ENCODE data around the gene BRAT1.

The BRAT1 gene

GRCh38 chr7:2520761-2521290, 34.5 kb downstream of the BRAT1 start:
- no peak for TF ChIP-seq CTCF (IDR thresholded peaks at IDR 0.05; ENCODE audit: low read depth, low read length)
- no peak for DNase-seq (ENCODE audit: extremely low read depth, low read depth)

GRCh38 chr7:2520131-2520760, 35.1 kb downstream of the BRAT1 start:
- no peak for TF ChIP-seq CTCF (IDR thresholded peaks at IDR 0.05; ENCODE audit: low read depth, low read length)
- DNase-seq (ENCODE audit: extremely low read depth, low read depth): no peak

- no peak for DNase-seq (ENCODE audit: extremely low read depth, low read depth)
- TF ChIP-seq CTCF (IDR thresholded peaks at IDR 0.05; ENCODE audit: low read depth, low read length): no peak
These were observed 36.0 kb downstream of the BRAT1 start, which contains the start of gene LFNG for GRCh38 chr7:2519119-2519930. TSS of gene LFNG (plus strand) at chr7:2519774. CDS start at chr7:2519862, 88 bp downstream.

GRCh38 chr7:2518737-2519118, 36.6 kb downstream of the BRAT1 start:
- no peak for TF ChIP-seq CTCF (IDR thresholded peaks at IDR 0.05; ENCODE audit: low read depth, low read length)
- DNase-seq (ENCODE audit: extremely low read depth, low read depth): no peak

GRCh38 chr7:2517678-2518507, 37.4 kb downstream of the BRAT1 start:
- no peak for TF ChIP-seq CTCF (IDR thresholded peaks at IDR 0.05; ENCODE audit: low read depth, low read length)
- DNase-seq (ENCODE audit: extremely low read depth, low read depth): no peak

- TF ChIP-seq CTCF (IDR thresholded peaks at IDR 0.05; ENCODE audit: low read depth, low read length): no peak; the same call in 1 of the 2 replicates
- DNase-seq (ENCODE audit: extremely low read depth, low read depth): peak; percentile 65
These were observed 38.3 kb downstream of the BRAT1 start for GRCh38 chr7:2517026-2517425.

Measured in AG09319 (cell line).